Keratinocyte (primary cell): ENCODE results near the gene AK9. TPM values are rescaled to one million over a fixed set of nuclear protein-coding genes. Genes with fewer than 3 reads are reported as not detected.
A peak's percentile ranks its signal among the peaks of the same experiment; 100 is the strongest.
"Not testable (repeated sequence)": the region's sequence is repeated elsewhere in the genome, so short reads cannot be mapped to it uniquely, and the experiment has no call there.

Source experiments
- DNase-seq: peaks from one replicate; pipeline ENCODE4 v3.0.0-alpha.2; 2011; ENCODE audit warnings: low read depth, missing footprints, low spot score
- FAIRE-seq: peaks from 2 replicates; lab custom pipeline; 2011; peaks lifted over from hg19 to GRCh38; lab: Jason Lieb, UNC
- H2AFZ ChIP-seq: 2 replicates; pipeline ENCODE4 v1.6.0; 2012; ENCODE audit warnings: low read length, control low read depth, inconsistent platforms; ENCODE audit not compliant: control insufficient read depth
- H3K27ac ChIP-seq: 2 replicates; pipeline ENCODE4 v1.5.1; 2011; ENCODE audit warnings: low read length; ENCODE audit not compliant: control insufficient read depth, insufficient read depth
- H3K27me3 ChIP-seq: 3 replicates; pipeline ENCODE4 v1.6.0; 2011; ENCODE audit warnings: low read length; ENCODE audit not compliant: control insufficient read depth, insufficient read depth; ENCODE audit errors: extremely low read depth
- H3K36me3 ChIP-seq, 2 experiments: 2 replicates in 1 of 2; 3 replicates in 1 of 2; pipeline ENCODE4 v1.5.1; 2011; ENCODE audit warnings: low read length in 2 of 2, mild to moderate bottlenecking in 1 of 2; ENCODE audit not compliant: control insufficient read depth in 2 of 2, insufficient read depth in 2 of 2; ENCODE audit errors: extremely low read depth in 1 of 2
- H3K4me1 ChIP-seq: 3 replicates; pipeline ENCODE4 v1.5.1; 2011; ENCODE audit warnings: low read length; ENCODE audit not compliant: control insufficient read depth, insufficient read depth; ENCODE audit errors: extremely low read depth
- H3K4me2 ChIP-seq: 3 replicates; pipeline ENCODE4 v1.6.0; 2011; ENCODE audit warnings: low read depth, low read length; ENCODE audit not compliant: control insufficient read depth, insufficient read depth; ENCODE audit errors: extremely low read depth
- H3K4me3 ChIP-seq, 3 experiments: fragments of 200-600 bp in 1 of 3; sonication (generic) in 1 of 3; 2 replicates in 2 of 3; 3 replicates in 1 of 3; pipeline ENCODE4 v1.5.1; 2011 to 2016; ENCODE audit warnings: low read length in 3 of 3, mild to moderate bottlenecking in 3 of 3, control low read depth in 2 of 3, inconsistent platforms in 1 of 3, low read depth in 1 of 3, mixed read lengths in 1 of 3, mixed run types in 1 of 3, moderate library complexity in 1 of 3; ENCODE audit not compliant: control insufficient read depth in 2 of 3, insufficient read depth in 2 of 3; ENCODE audit errors: extremely low read depth in 1 of 3
- H3K79me2 ChIP-seq: 2 replicates; pipeline ENCODE4 v1.6.0; 2012; ENCODE audit warnings: low read length; ENCODE audit not compliant: control insufficient read depth, insufficient read depth
- H3K9ac ChIP-seq: 3 replicates; pipeline ENCODE4 v1.6.0; 2011; ENCODE audit warnings: low read length; ENCODE audit not compliant: control insufficient read depth, insufficient read depth; ENCODE audit errors: extremely low read depth
- H3K9me1 ChIP-seq: 3 replicates; pipeline ENCODE4 v1.6.0; 2011; ENCODE audit warnings: low read length; ENCODE audit not compliant: control insufficient read depth, insufficient read depth; ENCODE audit errors: extremely low read depth
- H3K9me3 ChIP-seq: 2 replicates; pipeline ENCODE4 v1.5.1; 2012; ENCODE audit warnings: low read depth, low read length; ENCODE audit not compliant: control insufficient read depth
- H4K20me1 ChIP-seq: 3 replicates; pipeline ENCODE4 v1.6.0; 2011; ENCODE audit warnings: low read length; ENCODE audit not compliant: control insufficient read depth, insufficient read depth; ENCODE audit errors: extremely low read depth
- EZH2 ChIP-seq: IDR thresholded peaks from one replicate; pipeline ENCODE4 v1.6.1; 2012; ENCODE audit warnings: inconsistent platforms, mild to moderate bottlenecking, low read length, moderate library complexity
- dilution Hi-C: fragments of 300-500 bp; cut with MboI; formaldehyde crosslinking; loops from one replicate; pipeline ENCODE4 v1.7.0; 2020; ENCODE audit warnings: low sequenced_read_pairs; ENCODE audit not compliant: extremely low pct_ligation_motif_present
- polyA plus RNA-seq, 5 experiments: library from polyadenylated mRNA; depleted of rRNA in 3 of 5; stranded (reverse) in 3 of 5; stranded (forward) in 1 of 5; unstranded in 1 of 5; fragments of >200 nt; gene quantifications; 1 replicate in 1 of 5; 2 replicates in 3 of 5; 3 replicates in 1 of 5; pipeline versions ENCODE4 v1.2.1 to v1.2.3, GENCODE V29; 2011 to 2012; ENCODE audit warnings: missing spikeins in 2 of 5, low read depth in 1 of 5, low replicate concordance in 1 of 5
- TF ChIP-seq, protein P1 (sequence below), 3 experiments: IDR thresholded peaks in 1 of 3; conservative IDR thresholded peaks in 1 of 3; optimal IDR thresholded peaks in 1 of 3; 2 replicates in 2 of 3; 3 replicates in 1 of 3; pipeline versions ENCODE3 to v1.5.1; 2011; ENCODE audit warnings: low read length in 3 of 3, mild to moderate bottlenecking in 3 of 3, moderate library complexity in 2 of 3, control low read depth in 1 of 3, inconsistent platforms in 1 of 3; ENCODE audit not compliant: insufficient read depth in 2 of 3; ENCODE audit errors: extremely low read depth in 1 of 3

The AK9 gene
- polyA plus RNA-seq, 1 donor (not counting 4 experiments of a cell fraction or from before 2014, with no cell fraction given): 1.8 TPM

GRCh38 chr6:109713097-109713496 lies 22.1 kb upstream of the AK9 start:
- Histone ChIP-seq H3K27ac (no peak overlapping the region), H3K36me3 (no peaks in the 10 kb centered on the region), H3K4me3 (no peak overlapping the region), H2AFZ (no peak overlapping the region), H4K20me1 (no peaks in the 10 kb centered on the region), H3K4me1 (no peaks in the 10 kb centered on the region), H3K9me1 (no peaks in the 10 kb centered on the region), H3K9me3 (no peaks in the 10 kb centered on the region), H3K9ac (no peak overlapping the region), H3K79me2 (peaks cover 2% of the 10 kb centered on the region), H3K4me2 (no peak overlapping the region), H3K27me3 (no peaks in the 10 kb centered on the region)
- dilution Hi-C loops: no loop called here
- DNase-seq (no peak), FAIRE-seq (no peak)
- TF ChIP-seq EZH2: no peak
- TF ChIP-seq, protein P1, sequence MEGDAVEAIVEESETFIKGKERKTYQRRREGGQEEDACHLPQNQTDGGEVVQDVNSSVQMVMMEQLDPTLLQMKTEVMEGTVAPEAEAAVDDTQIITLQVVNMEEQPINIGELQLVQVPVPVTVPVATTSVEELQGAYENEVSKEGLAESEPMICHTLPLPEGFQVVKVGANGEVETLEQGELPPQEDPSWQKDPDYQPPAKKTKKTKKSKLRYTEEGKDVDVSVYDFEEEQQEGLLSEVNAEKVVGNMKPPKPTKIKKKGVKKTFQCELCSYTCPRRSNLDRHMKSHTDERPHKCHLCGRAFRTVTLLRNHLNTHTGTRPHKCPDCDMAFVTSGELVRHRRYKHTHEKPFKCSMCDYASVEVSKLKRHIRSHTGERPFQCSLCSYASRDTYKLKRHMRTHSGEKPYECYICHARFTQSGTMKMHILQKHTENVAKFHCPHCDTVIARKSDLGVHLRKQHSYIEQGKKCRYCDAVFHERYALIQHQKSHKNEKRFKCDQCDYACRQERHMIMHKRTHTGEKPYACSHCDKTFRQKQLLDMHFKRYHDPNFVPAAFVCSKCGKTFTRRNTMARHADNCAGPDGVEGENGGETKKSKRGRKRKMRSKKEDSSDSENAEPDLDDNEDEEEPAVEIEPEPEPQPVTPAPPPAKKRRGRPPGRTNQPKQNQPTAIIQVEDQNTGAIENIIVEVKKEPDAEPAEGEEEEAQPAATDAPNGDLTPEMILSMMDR (optimal IDR thresholded peaks at IDR 0.05 in 1 of 3, IDR thresholded peaks at IDR 0.05 in 1 of 3, conservative IDR thresholded peaks at IDR 0.05 in 1 of 3; ENCODE audit: extremely low read depth in 1 of 3, insufficient read depth in 2 of 3, low read length in 3 of 3): peak in 1 of 3 experiments; percentile 23

GRCh38 chr6:109708099-109708498 lies 17.1 kb upstream of the AK9 start:
- DNase-seq, H3K4me2 ChIP-seq, FAIRE-seq, H3K27ac ChIP-seq, dilution Hi-C loops, H3K36me3 ChIP-seq, H3K27me3 ChIP-seq, H4K20me1 ChIP-seq, H3K9me1 ChIP-seq, H3K4me3 ChIP-seq, H3K9ac ChIP-seq, H2AFZ ChIP-seq, H3K4me1 ChIP-seq, H3K9me3 ChIP-seq, H3K79me2 ChIP-seq: not testable (repeated sequence)

- dilution Hi-C loops: no loop called here
- Histone ChIP-seq H3K4me2 (no peak overlapping the region), H3K4me1 (no peaks in the 10 kb centered on the region), H3K79me2 (no peaks in the 10 kb centered on the region), H3K36me3 (no peaks in the 10 kb centered on the region), H3K9me3 (no peaks in the 10 kb centered on the region), H2AFZ (no peak overlapping the region), H4K20me1 (no peaks in the 10 kb centered on the region), H3K27me3 (no peaks in the 10 kb centered on the region), H3K9me1 (no peaks in the 10 kb centered on the region), H3K27ac (no peak overlapping the region), H3K9ac (no peak overlapping the region), H3K4me3 (no peak overlapping the region)
- no peak for TF ChIP-seq EZH2
- TF ChIP-seq, protein P1 (optimal IDR thresholded peaks at IDR 0.05 in 1 of 3, IDR thresholded peaks at IDR 0.05 in 1 of 3, conservative IDR thresholded peaks at IDR 0.05 in 1 of 3; ENCODE audit: extremely low read depth in 1 of 3, insufficient read depth in 2 of 3, low read length in 3 of 3): no peak
- DNase-seq: no peak
- FAIRE-seq: no peak
These were observed 15.5 kb upstream of the AK9 start for GRCh38 chr6:109706513-109706912.
